Erythroblast (primary cell): Measurements from ENCODE around the gene DNAH2.

Experiments
- DNase-seq, 2 experiments: peaks; one replicate each; lab custom pipeline; 2025; lab: John Stamatoyannopoulos, UW
- GATA1 ChIP-seq: IDR thresholded peaks from 2 replicates; pipeline ENCODE4 v1.6.1; 2011; ENCODE audit warnings: low read depth, mild to moderate bottlenecking, control low read depth, low read length, moderate library complexity
- POLR2A ChIP-seq: IDR thresholded peaks from 2 replicates; pipeline ENCODE4 v1.6.1; 2011; ENCODE audit warnings: mild to moderate bottlenecking, low read length

The DNAH2 gene, protein sequence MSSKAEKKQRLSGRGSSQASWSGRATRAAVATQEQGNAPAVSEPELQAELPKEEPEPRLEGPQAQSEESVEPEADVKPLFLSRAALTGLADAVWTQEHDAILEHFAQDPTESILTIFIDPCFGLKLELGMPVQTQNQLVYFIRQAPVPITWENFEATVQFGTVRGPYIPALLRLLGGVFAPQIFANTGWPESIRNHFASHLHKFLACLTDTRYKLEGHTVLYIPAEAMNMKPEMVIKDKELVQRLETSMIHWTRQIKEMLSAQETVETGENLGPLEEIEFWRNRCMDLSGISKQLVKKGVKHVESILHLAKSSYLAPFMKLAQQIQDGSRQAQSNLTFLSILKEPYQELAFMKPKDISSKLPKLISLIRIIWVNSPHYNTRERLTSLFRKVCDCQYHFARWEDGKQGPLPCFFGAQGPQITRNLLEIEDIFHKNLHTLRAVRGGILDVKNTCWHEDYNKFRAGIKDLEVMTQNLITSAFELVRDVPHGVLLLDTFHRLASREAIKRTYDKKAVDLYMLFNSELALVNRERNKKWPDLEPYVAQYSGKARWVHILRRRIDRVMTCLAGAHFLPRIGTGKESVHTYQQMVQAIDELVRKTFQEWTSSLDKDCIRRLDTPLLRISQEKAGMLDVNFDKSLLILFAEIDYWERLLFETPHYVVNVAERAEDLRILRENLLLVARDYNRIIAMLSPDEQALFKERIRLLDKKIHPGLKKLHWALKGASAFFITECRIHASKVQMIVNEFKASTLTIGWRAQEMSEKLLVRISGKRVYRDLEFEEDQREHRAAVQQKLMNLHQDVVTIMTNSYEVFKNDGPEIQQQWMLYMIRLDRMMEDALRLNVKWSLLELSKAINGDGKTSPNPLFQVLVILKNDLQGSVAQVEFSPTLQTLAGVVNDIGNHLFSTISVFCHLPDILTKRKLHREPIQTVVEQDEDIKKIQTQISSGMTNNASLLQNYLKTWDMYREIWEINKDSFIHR (N-terminal part only)

DNA sequence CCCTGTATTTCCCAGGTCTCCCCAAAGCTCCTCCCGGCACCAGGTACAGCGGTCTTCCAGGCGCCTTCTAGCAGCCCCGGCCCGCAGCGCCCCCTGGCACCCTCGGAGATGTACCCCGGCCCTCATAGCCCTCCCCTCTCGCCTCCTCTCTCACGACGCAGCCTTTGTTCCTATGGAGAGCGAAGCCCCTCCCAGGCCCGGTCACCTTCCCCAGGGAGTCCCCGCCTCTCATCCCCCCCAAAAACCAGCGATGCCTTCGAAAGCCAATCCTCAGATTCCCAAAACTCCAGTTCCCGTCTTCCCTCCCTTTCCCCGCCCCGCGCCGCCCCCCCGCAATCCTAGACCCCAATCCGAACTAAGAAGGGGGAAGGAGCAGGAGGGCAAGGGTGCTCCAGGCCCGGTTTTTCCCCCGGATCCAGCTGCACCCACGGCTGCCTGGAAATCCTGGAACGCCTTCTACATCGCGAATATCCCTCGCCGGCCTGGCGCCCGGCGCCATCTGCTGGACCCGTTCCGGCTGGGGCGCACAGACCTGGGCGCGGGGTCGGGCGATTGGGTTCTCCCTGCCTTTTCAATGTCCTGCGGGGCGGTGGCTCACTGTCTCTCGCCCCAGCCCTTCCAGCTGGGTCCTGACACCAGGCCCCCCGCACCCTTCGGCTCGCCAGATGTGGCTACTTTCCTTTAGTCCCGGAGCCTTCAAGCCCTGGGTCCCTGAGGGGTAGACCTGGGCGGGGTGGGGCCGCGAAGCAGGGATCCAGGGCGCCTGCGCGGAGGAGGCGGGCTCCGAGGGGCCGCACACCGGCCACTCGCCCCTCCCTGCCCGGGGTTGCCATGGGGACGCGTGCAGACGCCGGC is at the start of gene DNAH2:
TSS of gene DNAH2 (plus strand) at position 844 of the 855 bp plus-strand sequence. CDS start 1,991 bp downstream, outside the sequence.
- TF ChIP-seq GATA1, result no peak
- no peak for TF ChIP-seq POLR2A
- peak; percentile 45 to 46 for DNase-seq

- TF ChIP-seq GATA1, result no peak
- TF ChIP-seq POLR2A, result no peak
- DNase-seq, result no peak
Measured at GRCh38 chr17:7668482-7668881, 49.1 kb upstream of the DNAH2 start.

DNA sequence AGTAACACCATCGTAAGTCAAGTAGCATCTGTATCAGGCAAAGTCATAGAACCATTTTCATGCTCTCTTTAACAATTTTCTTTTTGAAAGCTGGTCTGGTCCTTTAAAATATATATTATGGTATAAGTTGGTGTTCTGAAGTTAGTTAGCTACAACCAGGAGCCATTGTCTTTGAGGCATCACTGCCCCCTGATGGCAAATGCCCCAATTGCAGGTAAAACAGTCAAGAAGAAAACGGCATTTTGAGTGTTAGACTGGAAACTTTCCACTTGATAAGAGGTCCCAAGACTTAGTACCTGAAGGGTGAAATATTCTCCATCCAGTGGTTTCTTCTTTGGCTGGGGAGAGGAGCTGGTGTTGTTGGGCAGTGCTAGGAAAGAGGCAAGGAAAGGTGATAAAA is 44.3 kb upstream of the DNAH2 start:
- DNase-seq, result peak; percentile 75 to 83
- TF ChIP-seq GATA1, result no peak
- TF ChIP-seq POLR2A, result no peak

GRCh38 chr17:7674934-7675333 is 42.6 kb upstream of the DNAH2 start:
- TF ChIP-seq GATA1 (no peak), POLR2A (no peak)
- DNase-seq, result no peak

DNA sequence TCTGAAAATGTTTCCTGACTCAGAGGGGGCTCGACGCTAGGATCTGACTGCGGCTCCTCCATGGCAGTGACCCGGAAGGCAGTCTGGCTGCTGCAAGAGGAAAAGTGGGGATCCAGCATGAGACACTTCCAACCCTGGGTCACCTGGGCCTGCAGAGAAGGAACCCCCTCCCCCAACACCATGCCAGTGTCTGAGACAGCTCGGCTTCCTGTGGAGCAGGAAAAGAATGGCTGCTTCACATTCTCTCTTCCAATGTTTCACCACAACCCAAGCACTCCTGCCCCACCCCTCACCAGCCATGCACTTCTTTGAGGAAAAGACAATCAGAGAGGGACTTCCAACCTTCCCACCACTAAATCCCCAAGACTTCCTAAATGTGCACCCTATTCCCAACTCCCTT is 41.0 kb upstream of the DNAH2 start:
- TF ChIP-seq GATA1 (no peak), POLR2A (no peak)
- no peak for DNase-seq

DNA sequence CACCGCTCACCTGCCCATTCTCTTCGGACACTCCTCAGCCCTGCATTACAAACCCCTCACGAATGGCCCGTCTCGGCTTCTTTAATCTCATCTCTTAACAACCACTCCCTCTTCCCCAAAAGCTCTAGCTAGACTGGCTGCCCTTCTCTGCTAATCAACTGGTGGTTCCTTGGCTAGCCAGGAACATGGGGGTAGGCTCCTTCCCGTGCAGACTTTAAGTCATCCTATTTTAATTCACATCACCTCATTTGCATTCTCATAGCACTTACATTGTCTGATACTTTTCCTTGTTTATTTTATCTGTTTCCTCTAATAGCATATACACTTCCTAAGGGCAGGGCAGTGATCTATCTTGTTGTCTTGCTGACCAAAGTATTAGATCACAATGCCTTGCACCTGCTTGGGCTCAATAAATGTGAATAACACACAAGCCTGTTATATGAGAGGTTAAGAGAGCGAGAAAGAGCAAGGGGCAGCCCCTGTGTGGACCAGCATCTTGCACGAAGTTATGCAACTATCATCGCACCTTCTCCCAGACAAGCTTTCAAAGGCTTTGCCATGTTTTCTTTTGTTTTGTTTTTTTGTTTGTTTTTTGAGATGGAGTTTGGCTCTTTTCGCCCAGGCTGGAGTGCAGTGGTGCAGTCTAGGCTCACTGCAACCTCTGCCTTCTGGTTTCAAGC is 40.0 kb upstream of the DNAH2 start:
- no peak for TF ChIP-seq POLR2A
- no peak for TF ChIP-seq GATA1
- DNase-seq, result no peak

DNA sequence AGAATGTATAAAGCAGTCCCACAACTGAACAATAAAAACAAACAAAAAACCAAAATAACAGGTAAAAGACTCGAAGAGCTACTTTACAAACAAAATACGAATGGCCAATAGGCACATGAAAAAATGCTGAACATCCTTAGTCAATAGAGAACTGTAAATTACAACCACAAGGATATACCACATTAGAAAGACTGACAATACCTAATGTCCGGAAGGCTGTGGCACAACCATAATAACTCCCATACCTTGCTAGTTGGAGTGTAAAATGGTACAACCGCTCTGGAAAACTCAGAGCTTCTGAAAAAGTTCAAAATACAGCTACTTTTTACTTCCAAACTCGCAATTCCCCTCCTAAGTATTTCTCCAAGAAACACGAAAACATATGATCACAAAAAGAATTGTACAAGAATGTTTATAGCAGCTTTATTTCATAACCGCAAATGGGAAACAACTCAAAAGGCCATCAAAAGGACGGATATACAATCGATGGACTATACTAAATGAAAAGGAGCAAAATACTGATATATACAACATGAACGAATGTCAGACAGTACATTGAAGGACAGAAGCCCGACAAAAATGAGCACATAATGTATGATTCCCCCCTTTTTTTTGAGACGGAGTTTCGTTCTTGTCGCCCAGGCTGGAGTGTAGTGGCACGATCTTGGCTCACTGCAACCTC is 32.6 kb upstream of the DNAH2 start:
- TF ChIP-seq GATA1, result no peak
- TF ChIP-seq POLR2A, result no peak
- peak in 1 of 2 experiments; percentile 53 for DNase-seq

DNA sequence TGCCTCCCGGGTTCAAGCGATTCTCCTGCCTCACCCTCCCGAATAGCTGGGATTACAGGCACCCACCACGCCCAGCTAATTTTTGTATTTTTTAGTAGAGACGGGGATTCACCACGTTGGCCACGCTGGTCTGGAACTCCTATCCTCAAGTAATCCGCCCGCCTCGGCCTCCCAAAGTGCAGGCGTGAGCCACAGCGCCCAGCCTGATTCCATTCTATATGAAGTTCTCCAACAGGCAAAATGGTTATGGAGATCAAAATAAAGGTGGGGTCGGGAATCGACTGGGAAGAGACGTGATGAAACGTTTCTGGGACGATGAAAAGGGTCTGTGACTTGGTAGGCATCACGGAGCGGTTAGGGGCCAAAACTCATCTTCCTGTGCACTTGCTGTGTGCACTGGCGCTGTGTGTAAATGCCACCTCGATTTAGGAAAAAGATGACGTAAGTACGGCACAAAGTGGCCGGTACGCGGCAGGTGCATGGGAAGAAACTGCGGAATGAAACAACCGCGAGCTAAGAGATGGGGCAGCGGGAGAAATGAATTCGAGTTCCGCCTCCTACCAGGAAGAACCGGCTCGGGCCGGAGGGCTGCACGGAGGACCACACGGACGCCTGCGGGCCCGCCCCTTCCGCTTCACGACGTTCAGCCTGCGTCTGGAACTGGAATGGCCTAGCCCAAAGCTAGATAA is 31.9 kb upstream of the DNAH2 start:
- DNase-seq, result peak; percentile 96 to 97
- TF ChIP-seq GATA1 (no peak), POLR2A (peak; percentile 59)

DNA sequence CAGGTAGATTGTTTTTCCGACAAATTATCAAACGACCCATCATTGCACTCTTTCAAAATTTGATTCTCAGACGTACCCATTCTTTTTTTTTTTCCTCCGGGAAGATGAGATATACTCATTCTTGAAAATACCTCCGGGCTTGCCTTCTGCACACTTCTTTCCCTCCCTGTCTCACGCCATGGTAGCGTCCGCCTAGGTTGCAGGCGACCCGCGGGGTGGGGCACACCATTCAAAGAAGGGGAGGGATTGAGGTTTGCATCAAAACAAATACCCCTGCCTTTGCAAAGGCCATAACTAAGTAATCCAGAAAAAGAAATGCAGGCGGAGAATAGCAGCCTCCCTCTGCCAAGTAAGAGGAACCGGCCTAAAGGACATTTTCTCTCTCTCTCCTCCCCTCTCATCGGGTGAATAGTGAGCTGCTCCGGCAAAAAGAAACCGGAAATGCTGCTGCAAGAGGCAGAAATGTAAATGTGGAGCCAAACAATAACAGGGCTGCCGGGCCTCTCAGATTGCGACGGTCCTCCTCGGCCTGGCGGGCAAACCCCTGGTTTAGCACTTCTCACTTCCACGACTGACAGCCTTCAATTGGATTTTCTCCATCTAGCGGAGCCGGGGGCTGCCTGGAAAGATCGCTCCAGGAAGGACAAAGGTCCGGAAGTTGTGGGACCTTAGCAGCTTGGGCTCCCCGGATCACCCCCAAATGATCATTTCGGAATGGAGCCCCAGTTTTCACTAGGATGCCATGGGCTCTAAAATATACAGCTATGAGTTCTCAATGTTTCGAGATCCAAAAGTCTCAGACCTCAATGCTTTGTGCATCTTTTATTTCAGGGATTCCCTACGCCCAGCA is 31.1 kb upstream of the DNAH2 start:
- TF ChIP-seq POLR2A, result peak; percentile 37
- TF ChIP-seq GATA1, result no peak
- DNase-seq, result peak; percentile 96 to 97

GRCh38 chr17:7687072-7687907 is 30.3 kb upstream of the DNAH2 start, which contains the start of gene TP53:
TP53 (minus strand) TSS chr17:7687490; CDS start chr17:7676594, 10,896 bp downstream.
- peak; percentile 96 for DNase-seq
- TF ChIP-seq GATA1, result no peak
- peak; percentile 90 for TF ChIP-seq POLR2A
